ENCODE results near the gene RBBP8.
"Not testable (repeated sequence)": the region's sequence is repeated elsewhere in the genome, so short reads cannot be mapped to it uniquely, and the experiment has no call there.

Gene RBBP8

GRCh38 chr18:22946217-22946616 is 13.1 kb downstream of the RBBP8 start:
- no peak for DNase-seq

GRCh38 chr18:22946846-22947245 is 13.7 kb downstream of the RBBP8 start:
- no peak for DNase-seq

- DNase-seq, result no peak
Measured at GRCh38 chr18:22951823-22952222, 18.7 kb downstream of the RBBP8 start.

- DNase-seq, result no peak
Measured at GRCh38 chr18:22952525-22952924, 19.4 kb downstream of the RBBP8 start.

GRCh38 chr18:22953982-22954381 is 20.9 kb downstream of the RBBP8 start:
- DNase-seq, result not testable (repeated sequence)

GRCh38 chr18:22956226-22956625 is 23.1 kb downstream of the RBBP8 start:
- no peak for DNase-seq

- DNase-seq, result no peak
Measured at GRCh38 chr18:22961156-22961555, 28.0 kb downstream of the RBBP8 start.

GRCh38 chr18:22962004-22962403 is 28.9 kb downstream of the RBBP8 start:
- DNase-seq, result no peak

GRCh38 chr18:22964116-22964515 is 31.0 kb downstream of the RBBP8 start:
- DNase-seq, result no peak

- no peak for DNase-seq
Measured at GRCh38 chr18:22964722-22965121, 31.6 kb downstream of the RBBP8 start.

GRCh38 chr18:22971038-22971437 is 37.9 kb downstream of the RBBP8 start:
- no peak for DNase-seq

- DNase-seq, result no peak
Measured at GRCh38 chr18:22974001-22974400, 40.9 kb downstream of the RBBP8 start.

GRCh38 chr18:22974707-22975106 is 41.6 kb downstream of the RBBP8 start:
- no peak for DNase-seq

GRCh38 chr18:22975508-22975907 is 42.4 kb downstream of the RBBP8 start:
- DNase-seq, result no peak

- DNase-seq, result peak; percentile 32 to 76
Measured at GRCh38 chr18:22977847-22978701, 44.9 kb downstream of the RBBP8 start.

GRCh38 chr18:22980394-22980793 is 47.3 kb downstream of the RBBP8 start:
- DNase-seq, result no peak

- DNase-seq, result no peak
Measured at GRCh38 chr18:22981274-22982133, 48.4 kb downstream of the RBBP8 start.

- peak in 1 of 2 experiments; percentile 57 for DNase-seq
Measured at GRCh38 chr18:22983175-22983574, 50.0 kb downstream of the RBBP8 start.

GRCh38 chr18:22985250-22985649 is 52.1 kb downstream of the RBBP8 start:
- DNase-seq, result no peak

- no peak for DNase-seq
Measured at GRCh38 chr18:22987547-22988189, 54.5 kb downstream of the RBBP8 start.

- no peak for DNase-seq
Measured at GRCh38 chr18:22988208-22988607, 55.1 kb downstream of the RBBP8 start.

GRCh38 chr18:22998344-22998743 is 65.2 kb downstream of the RBBP8 start:
- no peak for DNase-seq

GRCh38 chr18:22999212-22999611 is 66.1 kb downstream of the RBBP8 start:
- DNase-seq, result no peak

Data from SW 1271 (cell line).